Type B pancreatic cell (in vitro differentiated cells): ENCODE data around the gene FST. TPM values are rescaled to one million over a fixed set of nuclear protein-coding genes. Genes with fewer than 3 reads are reported as not detected.

Source experiments
- DNase-seq: peaks from one replicate; pipeline ENCODE4 v3.0.0; 2021; ENCODE audit warnings: mixed read lengths; ENCODE audit not compliant: unreplicated experiment; ENCODE audit errors: extremely low spot score
- H3K27ac Mint-ChIP-seq: 2 replicates; pipeline ENCODE4 v1.8.0; 2021; ENCODE audit warnings: mild to moderate bottlenecking, mixed read lengths
- H3K27me3 Mint-ChIP-seq: 2 replicates; pipeline ENCODE4 v1.8.0; 2021; ENCODE audit warnings: mixed read lengths
- H3K36me3 Mint-ChIP-seq: 2 replicates; pipeline ENCODE4 v1.8.0; 2021; ENCODE audit warnings: mixed read lengths
- H3K4me1 Mint-ChIP-seq: one replicate; pipeline ENCODE4 v1.8.0; 2021; ENCODE audit warnings: mixed read lengths; ENCODE audit not compliant: unreplicated experiment
- H3K4me3 Mint-ChIP-seq: 2 replicates; pipeline ENCODE4 v1.8.0; 2021; ENCODE audit warnings: mild to moderate bottlenecking, mixed read lengths
- H3K9me3 Mint-ChIP-seq: 2 replicates; pipeline ENCODE4 v1.8.0; 2021; ENCODE audit warnings: mixed read lengths
- total RNA-seq: library from RNA; stranded (reverse); gene quantifications from 2 replicates; pipeline ENCODE4 v1.2.1, GENCODE V29; 2021; ENCODE audit warnings: low replicate concordance
- TF ChIP-seq, protein P1 (sequence below): fragments of 200-600 bp; sonication (generic); conservative IDR thresholded peaks from 2 replicates; pipeline ENCODE4 v1.5.0; 2021; ENCODE audit warnings: antibody characterized with exemption, mild to moderate bottlenecking

Gene FST
- total RNA-seq, 1 donor from 2014 or later = 2.5 TPM

DNA sequence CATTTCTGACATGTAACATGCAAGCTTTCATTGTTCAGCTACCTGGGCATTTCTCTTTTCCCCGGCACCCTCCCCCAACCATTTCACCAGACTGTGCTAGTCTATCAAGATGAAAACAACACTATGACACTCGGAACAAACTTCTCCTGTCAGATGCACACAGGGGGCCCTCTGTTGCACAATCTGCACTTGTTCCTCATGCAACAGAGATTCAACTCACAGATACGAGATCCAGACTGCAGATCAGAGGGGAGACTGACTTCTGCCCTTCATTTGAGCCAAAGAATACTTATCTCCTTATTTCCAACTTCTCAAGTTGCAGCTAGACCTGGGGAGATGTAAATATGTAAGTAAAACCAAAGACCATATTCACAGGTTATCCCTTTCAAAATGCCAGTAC lies 15.7 kb upstream of the FST start:
- Mint-ChIP-seq H3K4me1 (no peaks in the 10 kb centered on the region), H3K9me3 (no peaks in the 10 kb centered on the region), H3K27me3 (peaks cover 18% of the 10 kb centered on the region), H3K4me3 (no peak overlapping the region), H3K36me3 (no peaks in the 10 kb centered on the region), H3K27ac (no peak overlapping the region)
- TF ChIP-seq, protein P1, sequence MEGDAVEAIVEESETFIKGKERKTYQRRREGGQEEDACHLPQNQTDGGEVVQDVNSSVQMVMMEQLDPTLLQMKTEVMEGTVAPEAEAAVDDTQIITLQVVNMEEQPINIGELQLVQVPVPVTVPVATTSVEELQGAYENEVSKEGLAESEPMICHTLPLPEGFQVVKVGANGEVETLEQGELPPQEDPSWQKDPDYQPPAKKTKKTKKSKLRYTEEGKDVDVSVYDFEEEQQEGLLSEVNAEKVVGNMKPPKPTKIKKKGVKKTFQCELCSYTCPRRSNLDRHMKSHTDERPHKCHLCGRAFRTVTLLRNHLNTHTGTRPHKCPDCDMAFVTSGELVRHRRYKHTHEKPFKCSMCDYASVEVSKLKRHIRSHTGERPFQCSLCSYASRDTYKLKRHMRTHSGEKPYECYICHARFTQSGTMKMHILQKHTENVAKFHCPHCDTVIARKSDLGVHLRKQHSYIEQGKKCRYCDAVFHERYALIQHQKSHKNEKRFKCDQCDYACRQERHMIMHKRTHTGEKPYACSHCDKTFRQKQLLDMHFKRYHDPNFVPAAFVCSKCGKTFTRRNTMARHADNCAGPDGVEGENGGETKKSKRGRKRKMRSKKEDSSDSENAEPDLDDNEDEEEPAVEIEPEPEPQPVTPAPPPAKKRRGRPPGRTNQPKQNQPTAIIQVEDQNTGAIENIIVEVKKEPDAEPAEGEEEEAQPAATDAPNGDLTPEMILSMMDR = no peak
- no peak for DNase-seq

DNA sequence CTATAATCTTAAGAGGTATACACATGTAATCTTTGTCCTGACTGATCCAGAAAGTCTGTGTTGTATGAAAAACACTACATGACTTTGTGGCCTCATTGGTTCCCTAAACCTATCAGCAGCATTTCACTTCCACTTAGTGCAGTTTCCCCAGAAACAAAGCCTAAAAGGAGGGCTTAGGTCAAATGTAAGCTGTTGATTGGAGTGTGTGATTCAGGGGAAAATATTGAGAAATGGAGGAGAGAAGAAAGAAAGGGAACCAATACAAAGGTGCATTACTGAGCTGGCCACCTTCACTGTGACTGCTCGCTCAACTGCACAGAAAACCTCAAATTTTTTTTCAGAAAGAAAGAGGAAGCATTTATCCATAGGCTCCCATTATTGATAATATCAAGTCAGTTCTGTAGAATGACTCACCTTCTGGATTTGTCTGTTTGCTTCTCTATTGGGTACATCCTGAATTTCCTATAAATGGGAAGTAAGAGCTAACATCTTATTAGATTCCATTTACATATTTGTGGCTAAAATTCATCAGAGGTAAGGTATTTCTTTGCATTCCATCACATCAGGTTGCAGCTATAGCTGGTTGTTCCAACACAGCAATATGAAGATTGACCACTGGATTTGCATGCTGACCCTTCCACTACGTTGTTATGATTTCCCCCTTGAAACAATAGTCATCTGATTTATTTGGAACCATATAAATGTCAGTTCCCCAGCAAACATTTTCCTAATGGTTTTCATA lies 10.3 kb upstream of the FST start:
- no peak overlapping the region for H3K27ac Mint-ChIP-seq

DNA sequence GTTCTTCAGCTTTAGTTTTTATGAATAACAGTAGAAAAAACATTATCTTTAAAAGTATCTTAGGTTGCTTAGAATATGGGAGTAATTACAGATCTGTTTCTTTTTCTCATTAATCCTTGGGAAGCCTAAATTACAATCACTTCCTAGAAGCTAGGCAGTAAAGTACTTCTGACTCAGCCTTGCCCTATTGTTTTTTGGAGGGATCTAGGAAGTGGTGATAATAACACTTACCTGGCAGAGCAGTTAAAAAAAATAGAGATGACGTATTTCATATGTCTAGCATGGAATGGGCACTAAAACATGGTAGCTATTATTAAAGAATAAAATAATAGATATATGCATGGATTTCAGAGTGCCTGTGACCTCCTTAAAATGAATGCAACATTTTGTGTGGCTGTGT lies 8.2 kb upstream of the FST start:
- Mint-ChIP-seq H3K9me3 (no peaks in the 10 kb centered on the region), H3K27me3 (peaks cover 46% of the 10 kb centered on the region), H3K4me3 (no peak overlapping the region), H3K36me3 (no peaks in the 10 kb centered on the region), H3K27ac (no peak overlapping the region), H3K4me1 (no peaks in the 10 kb centered on the region)
- TF ChIP-seq, protein P1 = no peak
- no peak for DNase-seq

More for the DNA sequence above, 10.3 kb upstream of the FST start:
- TF ChIP-seq, protein P1 = no peak
- no peaks in the 10 kb centered on the region for H3K9me3 Mint-ChIP-seq
- no peak overlapping the region for H3K4me3 Mint-ChIP-seq
- H3K4me1 Mint-ChIP-seq = no peaks in the 10 kb centered on the region
- no peak for DNase-seq
- H3K27me3 Mint-ChIP-seq = peaks cover 31% of the 10 kb centered on the region
- no peaks in the 10 kb centered on the region for H3K36me3 Mint-ChIP-seq

DNA sequence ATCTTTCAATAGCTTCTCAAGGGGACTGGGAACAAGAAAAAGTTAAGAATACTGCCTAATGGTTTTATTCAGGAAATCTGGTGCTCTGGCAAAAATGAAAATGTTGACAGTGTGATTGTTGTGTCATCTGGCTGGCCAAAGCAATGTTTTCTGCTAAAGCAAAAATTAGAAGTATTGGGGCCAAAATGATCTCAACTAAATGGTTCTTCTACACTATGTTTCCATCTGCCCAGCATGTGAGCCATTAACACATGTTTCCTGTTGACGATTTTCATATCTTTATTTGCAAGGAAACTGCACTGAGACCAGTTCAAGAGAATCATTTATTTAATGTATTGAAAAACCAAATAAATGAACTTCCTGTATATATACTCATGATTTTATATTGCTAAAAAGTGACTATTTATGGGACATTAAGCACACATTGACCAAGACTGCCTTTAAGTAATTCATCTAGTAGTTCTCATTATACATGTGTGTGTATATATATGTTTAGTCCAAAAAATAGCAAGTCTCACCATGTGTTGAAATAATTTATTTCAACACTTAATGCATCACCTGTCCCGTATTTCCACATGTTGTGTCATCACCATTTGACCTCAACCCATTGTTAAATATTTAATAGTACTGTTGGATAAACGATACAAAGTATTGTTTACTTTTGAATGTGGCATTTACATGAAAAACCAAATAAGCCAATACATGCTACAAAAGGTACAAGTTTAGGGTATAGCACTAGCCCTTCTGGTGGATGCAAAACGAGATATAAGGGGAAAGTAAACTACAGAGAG lies 7.5 kb upstream of the FST start:
- Mint-ChIP-seq H3K4me3 (no peak overlapping the region), H3K27me3 (peaks cover 51% of the 10 kb centered on the region), H3K4me1 (no peaks in the 10 kb centered on the region), H3K9me3 (no peaks in the 10 kb centered on the region), H3K27ac (no peak overlapping the region), H3K36me3 (no peaks in the 10 kb centered on the region)
- TF ChIP-seq, protein P1 = no peak
- no peak for DNase-seq

DNA sequence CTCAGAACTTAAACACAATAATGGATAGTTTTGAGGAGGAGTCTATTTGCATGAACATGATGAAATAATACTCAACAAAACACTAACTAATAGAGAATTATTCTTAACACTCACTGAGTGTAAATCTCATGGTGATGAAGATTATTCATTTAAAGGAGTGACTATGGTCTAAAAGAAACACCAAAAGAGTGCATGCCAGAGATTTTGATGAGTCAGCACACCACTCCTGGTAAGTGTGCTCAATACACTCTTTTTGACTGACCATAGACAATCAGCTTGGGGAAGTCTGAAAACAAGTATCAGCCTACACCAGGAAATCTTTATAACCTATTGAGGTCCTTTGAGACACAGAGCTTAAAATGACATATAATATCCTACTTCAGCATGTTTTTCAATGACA lies 6.8 kb upstream of the FST start:
- peaks cover 58% of the 10 kb centered on the region for H3K27me3 Mint-ChIP-seq
- DNase-seq = no peak
- no peaks in the 10 kb centered on the region for H3K9me3 Mint-ChIP-seq
- TF ChIP-seq, protein P1 = no peak
- H3K36me3 Mint-ChIP-seq = no peaks in the 10 kb centered on the region
- no peak overlapping the region for H3K4me3 Mint-ChIP-seq
- peaks cover 5% of the 10 kb centered on the region for H3K4me1 Mint-ChIP-seq
- no peak overlapping the region for H3K27ac Mint-ChIP-seq
